BLaER1 treated with 17β-estradiol and CSF1 and Interleukin-3, amounts not matched to agents 10 nM and 100 nM (cell line): ENCODE measurements around the gene SRSF7.
"Not testable (repeated sequence)": the region's sequence is repeated elsewhere in the genome, so short reads cannot be mapped to it uniquely, and the experiment has no call there.

Source experiments
- H3K27ac ChIP-seq, 11 experiments: shearing (Covaris generic); formaldehyde crosslinking; 2 replicates each; pipeline ENCODE4 v1.8.1; 2022
- H3K27me3 ChIP-seq, 11 experiments: shearing (Covaris generic); formaldehyde crosslinking; 2 replicates each; pipeline ENCODE4 v1.8.1; 2022
- H3K36me3 ChIP-seq, 11 experiments: shearing (Covaris generic); formaldehyde crosslinking; 2 replicates each; pipeline ENCODE4 v1.8.1; 2022
- H3K4me1 ChIP-seq, 10 experiments: shearing (Covaris generic); formaldehyde crosslinking; 2 replicates each; pipeline ENCODE4 v1.8.1; 2022
- H3K4me2 ChIP-seq, 11 experiments: shearing (Covaris generic); formaldehyde crosslinking; 2 replicates each; pipeline ENCODE4 v1.8.1; 2022
- H3K4me3 ChIP-seq, 10 experiments: shearing (Covaris generic); formaldehyde crosslinking; 2 replicates each; pipeline ENCODE4 v1.8.1; 2022
- H3K9ac ChIP-seq, 11 experiments: shearing (Covaris generic); formaldehyde crosslinking; 2 replicates each; pipeline ENCODE4 v1.8.1; 2022
- H3K9me3 ChIP-seq, 11 experiments: shearing (Covaris generic); formaldehyde crosslinking; replicated peaks in 1 of 11; 2 replicates each; pipeline ENCODE4 v1.8.1; 2022
- H4K20me1 ChIP-seq, 11 experiments: shearing (Covaris generic); formaldehyde crosslinking; 2 replicates each; pipeline ENCODE4 v1.8.1; 2022
- Cebpa-rat ChIP-seq, 11 experiments: shearing (Covaris generic); IDR thresholded peaks; 2 replicates each; pipeline ENCODE4 v1.8.1; 2022

Gene SRSF7

DNA sequence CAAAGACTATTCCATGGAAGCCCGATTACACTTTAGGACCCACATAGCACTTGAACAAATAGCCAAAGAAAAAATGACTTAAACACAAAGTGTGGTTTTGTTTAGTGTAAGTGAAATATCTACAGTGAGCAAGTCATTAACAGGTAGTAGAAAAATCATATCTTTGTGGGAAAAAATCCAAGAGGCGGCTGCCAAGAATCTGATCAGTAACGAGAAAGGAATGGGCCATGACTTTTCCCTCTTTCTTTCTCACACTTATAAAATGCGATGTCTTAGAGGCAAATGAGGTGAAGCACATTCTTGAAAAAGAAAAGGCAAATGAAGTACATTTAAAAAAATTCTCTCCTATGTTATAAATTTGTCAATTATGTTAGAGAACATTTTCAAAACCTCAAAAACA, 14.0 kb upstream of the SRSF7 start:
- H3K4me2 ChIP-seq, result no peak overlapping the region
- H3K36me3 ChIP-seq, result no peaks in the 10 kb centered on the region
- H3K4me1 ChIP-seq, result no peaks in the 10 kb centered on the region
- H3K27me3 ChIP-seq, result no peaks in the 10 kb centered on the region
- no peaks in the 10 kb centered on the region for H3K9me3 ChIP-seq
- H3K9ac ChIP-seq, result no peak overlapping the region
- TF ChIP-seq Cebpa-rat (IDR thresholded peaks at IDR 0.05), result no peak
- no peaks in the 10 kb centered on the region for H4K20me1 ChIP-seq
- H3K4me3 ChIP-seq, result no peak overlapping the region
- no peak overlapping the region for H3K27ac ChIP-seq

GRCh38 chr2:38763728-38764127, 12.6 kb upstream of the SRSF7 start:
- H3K36me3 ChIP-seq, result no peaks in the 10 kb centered on the region
- no peaks in the 10 kb centered on the region for H3K27me3 ChIP-seq
- H3K4me2 ChIP-seq, result no peak overlapping the region
- H3K27ac ChIP-seq, result no peak overlapping the region
- H3K4me1 ChIP-seq, result no peaks in the 10 kb centered on the region
- no peaks in the 10 kb centered on the region for H3K9me3 ChIP-seq
- H3K9ac ChIP-seq, result no peak overlapping the region
- no peaks in the 10 kb centered on the region for H4K20me1 ChIP-seq
- no peak for TF ChIP-seq Cebpa-rat (IDR thresholded peaks at IDR 0.05)
- no peak overlapping the region for H3K4me3 ChIP-seq

DNA sequence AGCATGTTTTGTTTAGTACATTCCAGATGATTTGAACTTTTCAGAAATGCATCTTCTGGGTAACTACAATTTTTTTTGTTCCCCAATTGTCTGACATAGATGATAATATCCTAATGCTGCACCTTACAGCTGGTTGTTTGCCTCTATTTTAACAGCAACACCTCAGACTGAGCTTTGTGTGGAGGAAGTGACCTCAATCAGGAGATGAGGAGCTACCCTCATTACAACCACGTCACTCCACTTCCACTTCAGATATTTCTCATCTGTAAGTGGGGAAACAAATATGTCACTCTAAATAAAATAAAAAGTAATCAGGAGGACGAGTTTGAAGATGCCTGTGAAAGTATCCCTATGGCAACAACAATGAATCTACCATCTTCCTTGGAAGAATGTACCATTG, 12.1 kb upstream of the SRSF7 start:
- Histone ChIP-seq H3K4me2 (no peak overlapping the region), H3K9ac (no peak overlapping the region), H3K9me3 (no peaks in the 10 kb centered on the region), H3K4me1 (no peaks in the 10 kb centered on the region), H3K36me3 (no peaks in the 10 kb centered on the region), H3K4me3 (no peak overlapping the region), H3K27me3 (no peaks in the 10 kb centered on the region), H3K27ac (no peak overlapping the region), H4K20me1 (no peaks in the 10 kb centered on the region)
- TF ChIP-seq Cebpa-rat (IDR thresholded peaks at IDR 0.05), result no peak

DNA sequence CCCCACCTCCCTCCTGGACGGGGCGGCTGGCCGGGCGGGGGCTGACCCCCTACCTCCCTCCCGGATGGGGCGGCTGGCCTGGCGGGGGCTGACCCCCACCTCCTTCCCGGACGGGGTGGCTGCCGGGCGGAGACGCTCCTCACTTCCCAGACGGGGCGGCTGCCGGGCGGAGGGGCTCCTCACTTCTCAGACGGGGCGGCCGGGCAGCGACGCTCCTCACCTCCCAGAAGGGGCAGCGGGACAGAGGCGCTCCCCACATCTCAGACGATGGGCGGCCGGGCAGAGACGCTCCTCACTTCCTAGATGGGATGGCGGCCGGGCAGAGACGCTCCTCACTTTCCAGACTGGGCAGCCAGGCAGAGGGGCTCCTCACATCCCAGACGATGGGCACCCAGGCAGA, 4.7 kb upstream of the SRSF7 start:
- not testable (repeated sequence) for H3K4me2 ChIP-seq, H3K4me3 ChIP-seq, H3K9me3 ChIP-seq, H3K27me3 ChIP-seq, H3K27ac ChIP-seq, H3K9ac ChIP-seq, H3K36me3 ChIP-seq, H4K20me1 ChIP-seq
- H3K4me1 ChIP-seq, result peaks cover 7 to 19% (median 13%) of the 10 kb centered on the region in 10 experiments

GRCh38 chr2:38754506-38754905, 3.3 kb upstream of the SRSF7 start:
- Histone ChIP-seq H3K9ac (peak overlapping the region; percentile 14 to 69 (median 52); a peak in 15 of 22 replicates), H3K4me3 (peak overlapping the region in 7 of 10 experiments; percentile 6 to 49 (median 38); a peak in 10 of 20 replicates), H3K4me2 (peak overlapping the region; percentile 42 to 82 (median 61); a peak in 18 of 22 replicates), H3K4me1 (peaks cover 7 to 22% (median 17%) of the 10 kb centered on the region in 10 experiments), H4K20me1 (peaks cover 10 to 15% (median 12%) of the 10 kb centered on the region in 11 experiments; a peak in 21 of 22 replicates), H3K36me3 (peaks cover 4 to 10% (median 8%) of the 10 kb centered on the region in 11 experiments), H3K9me3 (peaks cover 0 to 9% (median 3%) of the 10 kb centered on the region in 11 experiments; a peak in 8 of 22 replicates), H3K27me3 (no peaks in the 10 kb centered on the region), H3K27ac (peak overlapping the region in 9 of 11 experiments; percentile 1 to 64 (median 50); a peak in 9 of 22 replicates)
- no peak for TF ChIP-seq Cebpa-rat (IDR thresholded peaks at IDR 0.05)

- no peak for TF ChIP-seq Cebpa-rat (IDR thresholded peaks at IDR 0.05)
- no peaks in the 10 kb centered on the region for H3K27me3 ChIP-seq
- H3K4me2 ChIP-seq, result peak overlapping the region in 9 of 11 experiments; percentile 47 to 82 (median 63); a peak in 14 of 22 replicates
- peaks cover 15 to 20% (median 16%) of the 10 kb centered on the region in 11 experiments; a peak in 21 of 22 replicates for H4K20me1 ChIP-seq
- H3K9ac ChIP-seq, result peak overlapping the region in 5 of 11 experiments; percentile 22 to 69 (median 43); a peak in 6 of 22 replicates
- H3K27ac ChIP-seq, result peak overlapping the region in 3 of 11 experiments; percentile 1 to 54 (median 52); a peak in 3 of 22 replicates
- peaks cover 9 to 14% (median 13%) of the 10 kb centered on the region in 11 experiments for H3K36me3 ChIP-seq
- peaks cover 8 to 27% (median 21%) of the 10 kb centered on the region in 10 experiments for H3K4me1 ChIP-seq
- H3K9me3 ChIP-seq, result peaks cover 0 to 9% (median 3%) of the 10 kb centered on the region in 11 experiments; a peak in 8 of 22 replicates
- peak overlapping the region in 1 of 10 experiments; percentile 40; a peak in 2 of 20 replicates for H3K4me3 ChIP-seq
Observed at GRCh38 chr2:38754049-38754448, 2.9 kb upstream of the SRSF7 start.

GRCh38 chr2:38751596-38752410, 642 bp upstream of the SRSF7 start:
- peak overlapping the region; percentile 64 to 87 (median 71) for H3K4me2 ChIP-seq
- H3K9me3 ChIP-seq, result peaks cover 0 to 9% (median 3%) of the 10 kb centered on the region in 11 experiments; a peak in 8 of 22 replicates
- H3K4me1 ChIP-seq, result peaks cover 31 to 49% (median 44%) of the 10 kb centered on the region in 10 experiments
- peak overlapping the region; percentile 74 to 99 (median 95) for H3K4me3 ChIP-seq
- peak overlapping the region; percentile 64 to 100 (median 99) for H3K9ac ChIP-seq
- no peaks in the 10 kb centered on the region for H3K27me3 ChIP-seq
- peaks cover 31 to 37% (median 35%) of the 10 kb centered on the region in 11 experiments for H3K36me3 ChIP-seq
- H3K27ac ChIP-seq, result peak overlapping the region; percentile 95 to 99 (median 98)
- H4K20me1 ChIP-seq, result peaks cover 37 to 42% (median 39%) of the 10 kb centered on the region in 11 experiments; a peak in 21 of 22 replicates
- no peak for TF ChIP-seq Cebpa-rat (IDR thresholded peaks at IDR 0.05)

DNA sequence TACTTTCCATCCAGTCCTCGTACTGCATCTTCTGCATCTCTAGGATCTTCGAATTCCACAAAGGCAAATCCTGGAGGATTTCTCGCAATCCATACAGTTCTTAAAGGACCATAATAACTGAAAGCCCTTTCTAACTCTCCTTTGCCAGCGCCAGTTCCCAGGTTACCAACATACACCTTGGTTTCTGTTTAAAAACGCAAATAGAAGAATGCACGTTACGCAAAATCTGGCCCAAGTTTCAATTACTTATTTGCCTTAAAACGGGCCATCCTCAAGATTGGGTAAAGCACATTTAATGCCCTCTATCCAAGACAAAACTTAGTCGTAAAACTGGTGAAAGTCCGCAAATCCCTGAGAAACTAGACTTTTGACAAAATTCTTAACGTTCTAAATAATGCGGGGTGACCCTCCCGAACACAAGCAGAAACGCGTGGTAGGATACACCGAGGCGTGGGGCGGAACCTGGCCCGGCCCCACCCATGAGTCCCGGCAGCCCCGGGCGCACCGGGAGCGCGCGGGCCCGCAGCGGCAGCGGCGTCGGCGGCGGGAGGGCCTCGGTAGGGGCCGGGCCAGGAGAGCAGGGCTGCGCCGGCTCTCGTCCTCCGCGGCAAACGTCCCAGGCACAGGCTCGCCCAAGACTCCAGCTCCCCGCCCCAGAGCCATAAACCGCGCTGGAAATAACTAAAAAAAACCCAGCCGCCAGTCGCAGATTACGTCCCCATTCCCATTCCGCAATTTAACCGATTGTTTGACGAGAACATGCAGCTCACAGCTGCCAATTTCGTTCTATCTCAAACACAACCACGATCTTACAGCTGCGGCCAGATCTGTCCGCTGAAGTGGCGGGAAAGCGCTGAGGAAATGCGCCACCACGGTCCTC, 910 bp downstream of the SRSF7 start:
- H3K4me1 ChIP-seq, result peaks cover 37 to 64% (median 50%) of the 10 kb centered on the region in 10 experiments
- H4K20me1 ChIP-seq, result peaks cover 53 to 58% (median 54%) of the 10 kb centered on the region in 11 experiments
- H3K4me3 ChIP-seq, result peak overlapping the region; percentile 74 to 99 (median 95)
- peaks cover 0 to 5% (median 0%) of the 10 kb centered on the region in 11 experiments; a peak in 3 of 22 replicates for H3K9me3 ChIP-seq
- peak overlapping the region; percentile 95 to 99 (median 98) for H3K27ac ChIP-seq
- no peak for TF ChIP-seq Cebpa-rat (IDR thresholded peaks at IDR 0.05)
- peak overlapping the region; percentile 96 to 100 (median 99) for H3K9ac ChIP-seq
- peak overlapping the region; percentile 75 to 92 (median 86) for H3K4me2 ChIP-seq
- H3K27me3 ChIP-seq, result no peaks in the 10 kb centered on the region
- peaks cover 47 to 52% (median 51%) of the 10 kb centered on the region in 11 experiments for H3K36me3 ChIP-seq
